ENCODE measurements around the gene TRAF3.

TRAF3 gene

DNA sequence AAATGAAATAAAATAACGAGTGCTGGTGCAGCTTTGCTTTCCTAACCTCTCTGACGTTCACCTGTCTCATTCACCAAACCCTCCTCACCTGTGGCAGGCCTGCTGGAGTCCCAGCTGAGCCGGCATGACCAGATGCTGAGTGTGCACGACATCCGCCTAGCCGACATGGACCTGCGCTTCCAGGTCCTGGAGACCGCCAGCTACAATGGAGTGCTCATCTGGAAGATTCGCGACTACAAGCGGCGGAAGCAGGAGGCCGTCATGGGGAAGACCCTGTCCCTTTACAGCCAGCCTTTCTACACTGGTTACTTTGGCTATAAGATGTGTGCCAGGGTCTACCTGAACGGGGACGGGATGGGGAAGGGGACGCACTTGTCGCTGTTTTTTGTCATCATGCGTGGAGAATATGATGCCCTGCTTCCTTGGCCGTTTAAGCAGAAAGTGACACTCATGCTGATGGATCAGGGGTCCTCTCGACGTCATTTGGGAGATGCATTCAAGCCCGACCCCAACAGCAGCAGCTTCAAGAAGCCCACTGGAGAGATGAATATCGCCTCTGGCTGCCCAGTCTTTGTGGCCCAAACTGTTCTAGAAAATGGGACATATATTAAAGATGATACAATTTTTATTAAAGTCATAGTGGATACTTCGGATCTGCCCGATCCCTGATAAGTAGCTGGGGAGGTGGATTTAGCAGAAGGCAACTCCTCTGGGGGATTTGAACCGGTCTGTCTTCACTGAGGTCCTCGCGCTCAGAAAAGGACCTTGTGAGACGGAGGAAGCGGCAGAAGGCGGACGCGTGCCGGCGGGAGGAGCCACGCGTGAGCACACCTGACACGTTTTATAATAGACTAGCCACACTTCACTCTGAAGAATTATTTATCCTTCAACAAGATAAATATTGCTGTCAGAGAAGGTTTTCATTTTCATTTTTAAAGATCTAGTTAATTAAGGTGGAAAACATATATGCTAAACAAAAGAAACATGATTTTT, 128.2 kb downstream of the TRAF3 start:
- no peak for DNase-seq
- Histone ChIP-seq H3K9me3 (ENCODE audit: control insufficient read depth, low read length) (no peaks in the 10 kb centered on the region), H3K4me3 (ENCODE audit: insufficient read depth, low read depth, low read length, poor library complexity, severe bottlenecking) (no peak overlapping the region), H3K27me3 (replicated peaks; ENCODE audit: control insufficient read depth, insufficient read depth, low read length, poor library complexity, severe bottlenecking) (no peaks in the 10 kb centered on the region), H3K27ac (ENCODE audit: insufficient read depth, low read length, poor library complexity, severe bottlenecking) (no peak overlapping the region), H3K36me3 (ENCODE audit: control insufficient read depth, insufficient read depth, low read length) (peaks cover 48% of the 10 kb centered on the region), H3K4me1 (ENCODE audit: control insufficient read depth, insufficient read depth, low read length, poor library complexity, severe bottlenecking) (no peaks in the 10 kb centered on the region)

DNA sequence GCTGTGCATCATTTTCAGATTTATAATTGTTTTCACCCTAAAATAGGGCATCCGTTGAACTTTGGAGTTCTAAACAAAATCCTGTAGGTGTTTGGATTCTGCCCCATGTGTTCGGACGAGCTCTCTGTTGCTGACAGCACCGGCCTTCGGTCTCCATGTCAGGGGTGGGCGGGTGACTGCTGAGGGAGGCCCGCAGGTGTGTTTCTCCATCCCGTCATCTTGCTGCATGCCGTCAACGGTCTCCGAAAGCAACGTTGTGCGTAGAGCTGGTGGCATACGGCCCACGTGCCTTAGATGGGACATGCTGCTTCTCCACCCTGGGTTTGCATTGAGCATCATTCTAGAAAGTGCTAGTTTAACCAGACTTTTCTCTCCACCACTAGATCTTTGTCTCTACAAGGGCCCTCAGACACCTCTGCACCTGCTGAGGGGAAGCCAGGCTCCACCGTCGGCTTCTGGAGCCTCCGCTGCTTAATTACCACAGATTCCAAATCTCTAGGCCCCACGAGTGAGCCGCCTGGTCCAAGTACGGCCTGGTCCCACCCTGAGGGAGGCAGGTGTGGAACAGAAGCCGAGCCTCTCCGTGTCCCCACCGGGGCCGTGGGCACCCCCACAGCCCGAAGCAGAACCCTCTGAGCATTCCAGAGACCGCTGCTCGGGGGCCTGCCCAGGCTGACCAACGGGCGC, 129.5 kb downstream of the TRAF3 start:
- H3K9me3 ChIP-seq (ENCODE audit: control insufficient read depth, low read length), result no peaks in the 10 kb centered on the region
- H3K27me3 ChIP-seq (replicated peaks; ENCODE audit: control insufficient read depth, insufficient read depth, low read length, poor library complexity, severe bottlenecking), result no peaks in the 10 kb centered on the region
- H3K27ac ChIP-seq (ENCODE audit: insufficient read depth, low read length, poor library complexity, severe bottlenecking), result no peak overlapping the region
- H3K4me3 ChIP-seq (ENCODE audit: insufficient read depth, low read depth, low read length, poor library complexity, severe bottlenecking), result no peak overlapping the region
- no peak for DNase-seq
- H3K36me3 ChIP-seq (ENCODE audit: control insufficient read depth, insufficient read depth, low read length), result peaks cover 44% of the 10 kb centered on the region
- no peaks in the 10 kb centered on the region for H3K4me1 ChIP-seq (ENCODE audit: control insufficient read depth, insufficient read depth, low read length, poor library complexity, severe bottlenecking)

DNA sequence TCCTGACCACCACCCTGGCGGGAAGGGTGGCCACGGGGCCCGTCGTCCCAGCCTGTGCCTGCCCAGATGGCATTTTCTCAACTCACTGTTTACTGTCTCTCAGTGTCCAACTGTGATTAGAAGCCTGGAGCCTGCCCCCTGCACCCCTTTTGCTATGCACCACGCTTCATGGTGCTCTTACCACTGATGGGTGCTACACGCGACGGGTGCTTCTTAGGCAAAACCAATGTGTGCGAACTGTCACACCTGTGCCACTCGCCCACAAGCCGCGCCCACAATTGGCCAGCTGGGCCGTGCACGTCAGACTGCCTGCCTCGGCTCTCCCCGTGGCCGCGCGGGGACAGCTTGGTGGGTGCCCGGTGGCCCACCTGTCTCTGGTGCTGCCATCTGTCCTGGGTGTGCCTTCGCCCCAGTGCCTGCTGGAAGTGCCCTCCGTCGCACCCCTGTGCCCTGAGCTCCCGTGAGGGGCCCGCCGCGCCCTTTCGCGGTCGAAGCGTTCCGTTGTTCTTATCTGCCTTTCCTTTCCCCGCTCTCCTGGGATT, 130.1 kb downstream of the TRAF3 start:
- H3K9me3 ChIP-seq (ENCODE audit: control insufficient read depth, low read length), result no peaks in the 10 kb centered on the region
- no peak overlapping the region for H3K4me3 ChIP-seq (ENCODE audit: insufficient read depth, low read depth, low read length, poor library complexity, severe bottlenecking)
- no peaks in the 10 kb centered on the region for H3K4me1 ChIP-seq (ENCODE audit: control insufficient read depth, insufficient read depth, low read length, poor library complexity, severe bottlenecking)
- no peak overlapping the region for H3K27ac ChIP-seq (ENCODE audit: insufficient read depth, low read length, poor library complexity, severe bottlenecking)
- peaks cover 47% of the 10 kb centered on the region for H3K36me3 ChIP-seq (ENCODE audit: control insufficient read depth, insufficient read depth, low read length)
- no peak for DNase-seq
- H3K27me3 ChIP-seq (replicated peaks; ENCODE audit: control insufficient read depth, insufficient read depth, low read length, poor library complexity, severe bottlenecking), result no peaks in the 10 kb centered on the region

DNA sequence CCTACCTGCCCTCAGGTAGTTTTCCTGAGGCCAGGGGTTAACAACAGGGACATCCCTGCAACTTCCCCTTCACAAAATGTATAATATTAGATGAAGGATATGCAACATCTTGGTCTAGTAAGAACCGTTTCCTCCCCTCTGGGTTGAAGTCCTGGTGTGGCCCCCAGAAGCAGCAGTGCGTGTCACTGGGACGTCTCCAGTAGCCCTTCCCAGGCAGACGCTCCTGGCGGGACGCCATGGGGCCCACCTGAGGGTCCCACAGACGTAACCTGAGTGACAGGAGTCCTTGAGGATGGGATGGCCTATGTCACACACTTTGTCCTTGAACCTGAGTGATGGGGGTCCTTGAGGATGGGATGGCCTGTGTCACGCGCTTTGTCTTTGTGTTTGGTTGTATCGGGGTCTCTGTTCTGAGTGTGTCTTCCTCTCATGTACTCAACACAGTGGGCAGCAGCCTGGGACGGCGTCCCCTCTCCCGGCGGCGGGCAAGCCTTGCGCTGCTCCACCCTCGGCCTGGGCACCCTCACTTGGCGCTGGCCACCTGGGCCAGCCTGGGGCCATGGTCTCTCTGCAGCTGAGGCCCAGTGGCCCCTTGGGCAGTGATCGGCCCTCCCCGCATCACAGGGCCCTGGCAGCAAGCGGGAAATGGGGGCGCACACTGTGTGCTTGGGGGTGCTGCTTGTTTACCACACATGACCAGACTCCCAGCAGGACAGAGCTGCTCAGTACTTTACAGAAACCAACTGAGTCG, 130.9 kb downstream of the TRAF3 start:
- no peak overlapping the region for H3K27ac ChIP-seq (ENCODE audit: insufficient read depth, low read length, poor library complexity, severe bottlenecking)
- no peaks in the 10 kb centered on the region for H3K4me1 ChIP-seq (ENCODE audit: control insufficient read depth, insufficient read depth, low read length, poor library complexity, severe bottlenecking)
- H3K9me3 ChIP-seq (ENCODE audit: control insufficient read depth, low read length), result no peaks in the 10 kb centered on the region
- DNase-seq, result no peak
- H3K27me3 ChIP-seq (replicated peaks; ENCODE audit: control insufficient read depth, insufficient read depth, low read length, poor library complexity, severe bottlenecking), result no peaks in the 10 kb centered on the region
- H3K4me3 ChIP-seq (ENCODE audit: insufficient read depth, low read depth, low read length, poor library complexity, severe bottlenecking), result no peak overlapping the region
- H3K36me3 ChIP-seq (ENCODE audit: control insufficient read depth, insufficient read depth, low read length), result peaks cover 44% of the 10 kb centered on the region

DNA sequence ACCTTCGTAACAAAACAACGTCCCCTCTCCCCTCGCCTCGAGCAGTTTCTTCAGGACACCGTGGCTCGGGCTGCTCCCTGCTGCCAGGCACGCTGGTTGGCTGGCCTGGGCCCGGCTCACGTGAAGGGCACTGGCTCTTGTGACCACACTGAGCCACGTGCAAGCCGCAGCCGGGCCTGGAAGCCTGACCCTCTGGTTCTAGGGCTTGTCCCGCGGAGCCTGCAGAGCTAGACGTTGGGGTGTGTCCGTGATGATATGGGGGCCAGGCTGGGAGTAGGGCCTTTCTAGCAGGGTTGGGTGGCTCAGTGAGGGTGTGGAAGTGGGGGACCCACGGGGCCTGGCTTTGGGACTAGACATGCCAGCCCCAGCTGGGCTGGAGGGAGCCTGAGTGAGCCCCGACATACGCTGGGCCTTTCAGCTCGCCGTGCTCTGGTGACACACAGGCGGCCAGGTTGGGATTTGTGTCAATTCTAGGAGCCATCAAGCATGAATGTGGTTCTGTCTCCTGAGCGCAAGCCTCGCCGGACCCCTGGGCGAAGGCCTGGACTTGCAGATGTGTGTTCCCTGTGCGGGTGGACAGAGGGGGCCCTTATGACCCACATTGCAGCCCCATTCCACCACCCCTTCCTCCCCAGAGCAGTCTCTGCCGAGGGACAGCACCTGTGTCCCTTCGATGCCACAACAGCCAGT, 131.7 kb downstream of the TRAF3 start:
- no peaks in the 10 kb centered on the region for H3K4me1 ChIP-seq (ENCODE audit: control insufficient read depth, insufficient read depth, low read length, poor library complexity, severe bottlenecking)

DNA sequence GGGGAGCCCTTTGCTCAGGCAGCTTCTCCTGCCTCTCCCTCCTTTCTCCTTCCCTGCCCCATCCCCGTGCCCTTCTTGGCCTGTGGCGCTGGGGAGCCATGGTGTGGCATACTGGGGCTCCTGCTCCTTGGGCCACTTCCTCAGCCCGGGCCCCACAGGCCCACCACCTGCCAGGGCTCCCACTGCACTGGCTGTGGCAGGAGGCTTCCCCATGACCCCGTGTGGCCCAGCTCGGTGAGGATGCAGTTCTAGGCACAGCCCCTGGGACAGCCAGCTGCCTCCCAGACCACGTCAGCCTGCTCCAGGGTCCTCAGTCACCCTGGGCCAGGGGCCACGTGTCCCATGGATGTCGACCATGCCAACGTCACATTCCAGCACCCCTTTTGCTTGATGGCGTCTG, 132.2 kb downstream of the TRAF3 start:
- Histone ChIP-seq H3K36me3 (ENCODE audit: control insufficient read depth, insufficient read depth, low read length) (peaks cover 34% of the 10 kb centered on the region), H3K4me3 (ENCODE audit: insufficient read depth, low read depth, low read length, poor library complexity, severe bottlenecking) (no peak overlapping the region), H3K27ac (ENCODE audit: insufficient read depth, low read length, poor library complexity, severe bottlenecking) (no peak overlapping the region), H3K9me3 (ENCODE audit: control insufficient read depth, low read length) (no peaks in the 10 kb centered on the region), H3K4me1 (ENCODE audit: control insufficient read depth, insufficient read depth, low read length, poor library complexity, severe bottlenecking) (no peaks in the 10 kb centered on the region), H3K27me3 (replicated peaks; ENCODE audit: control insufficient read depth, insufficient read depth, low read length, poor library complexity, severe bottlenecking) (no peaks in the 10 kb centered on the region)
- no peak for DNase-seq

More for the DNA sequence above, 131.7 kb downstream of the TRAF3 start:
- Histone ChIP-seq H3K27me3 (replicated peaks; ENCODE audit: control insufficient read depth, insufficient read depth, low read length, poor library complexity, severe bottlenecking) (no peaks in the 10 kb centered on the region), H3K9me3 (ENCODE audit: control insufficient read depth, low read length) (no peaks in the 10 kb centered on the region), H3K27ac (ENCODE audit: insufficient read depth, low read length, poor library complexity, severe bottlenecking) (no peak overlapping the region), H3K4me3 (ENCODE audit: insufficient read depth, low read depth, low read length, poor library complexity, severe bottlenecking) (no peak overlapping the region), H3K36me3 (ENCODE audit: control insufficient read depth, insufficient read depth, low read length) (peaks cover 36% of the 10 kb centered on the region)
- no peak for DNase-seq

DNA sequence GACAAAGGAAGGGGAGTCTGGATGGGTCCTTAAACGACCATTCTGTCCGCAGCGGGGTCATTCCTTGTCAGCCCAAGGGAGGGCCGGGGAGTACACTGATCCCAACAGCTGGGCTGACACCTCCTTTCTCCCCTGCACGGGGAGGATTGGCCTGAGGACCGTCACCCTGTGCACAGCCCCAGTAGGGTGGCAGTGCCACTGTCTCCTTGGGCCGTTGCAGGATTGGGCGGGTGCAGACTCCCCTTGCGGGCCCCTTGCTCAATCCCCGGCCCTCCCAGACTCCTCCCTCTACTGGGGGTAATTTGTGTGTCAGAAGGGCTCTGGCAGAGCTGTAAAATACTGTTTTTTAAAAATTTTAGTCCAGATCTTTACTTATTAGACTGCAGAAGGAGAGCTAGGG, 132.7 kb downstream of the TRAF3 start:
- Histone ChIP-seq H3K4me3 (ENCODE audit: insufficient read depth, low read depth, low read length, poor library complexity, severe bottlenecking) (no peak overlapping the region), H3K4me1 (ENCODE audit: control insufficient read depth, insufficient read depth, low read length, poor library complexity, severe bottlenecking) (no peaks in the 10 kb centered on the region), H3K9me3 (ENCODE audit: control insufficient read depth, low read length) (no peaks in the 10 kb centered on the region), H3K27me3 (replicated peaks; ENCODE audit: control insufficient read depth, insufficient read depth, low read length, poor library complexity, severe bottlenecking) (no peaks in the 10 kb centered on the region), H3K36me3 (ENCODE audit: control insufficient read depth, insufficient read depth, low read length) (peaks cover 34% of the 10 kb centered on the region), H3K27ac (ENCODE audit: insufficient read depth, low read length, poor library complexity, severe bottlenecking) (no peak overlapping the region)
- DNase-seq, result no peak

DNA sequence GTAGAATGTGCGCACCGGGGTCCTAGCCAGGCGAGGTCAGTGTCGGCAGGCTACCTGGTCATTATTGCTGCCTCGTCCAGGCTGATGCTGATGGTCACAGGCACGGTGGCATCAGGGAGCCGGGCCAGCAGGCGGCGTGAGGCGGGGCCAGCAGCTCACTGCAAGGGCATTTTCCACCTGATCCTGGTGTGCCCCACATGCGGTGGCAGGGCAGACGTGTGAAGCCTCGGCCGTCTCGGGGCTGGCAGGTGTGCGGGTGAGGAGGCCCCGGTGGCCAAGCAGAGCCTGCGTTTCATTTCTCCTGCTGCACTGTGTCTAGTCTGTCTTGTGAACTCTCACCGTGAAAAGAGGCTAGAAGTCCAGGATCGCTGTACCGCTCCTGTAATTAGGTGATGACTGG, 133.2 kb downstream of the TRAF3 start:
- peaks cover 29% of the 10 kb centered on the region for H3K36me3 ChIP-seq (ENCODE audit: control insufficient read depth, insufficient read depth, low read length)
- H3K27ac ChIP-seq (ENCODE audit: insufficient read depth, low read length, poor library complexity, severe bottlenecking), result no peak overlapping the region
- H3K4me1 ChIP-seq (ENCODE audit: control insufficient read depth, insufficient read depth, low read length, poor library complexity, severe bottlenecking), result no peaks in the 10 kb centered on the region
- DNase-seq, result no peak
- no peaks in the 10 kb centered on the region for H3K27me3 ChIP-seq (replicated peaks; ENCODE audit: control insufficient read depth, insufficient read depth, low read length, poor library complexity, severe bottlenecking)
- H3K9me3 ChIP-seq (ENCODE audit: control insufficient read depth, low read length), result no peaks in the 10 kb centered on the region
- no peak overlapping the region for H3K4me3 ChIP-seq (ENCODE audit: insufficient read depth, low read depth, low read length, poor library complexity, severe bottlenecking)

DNA sequence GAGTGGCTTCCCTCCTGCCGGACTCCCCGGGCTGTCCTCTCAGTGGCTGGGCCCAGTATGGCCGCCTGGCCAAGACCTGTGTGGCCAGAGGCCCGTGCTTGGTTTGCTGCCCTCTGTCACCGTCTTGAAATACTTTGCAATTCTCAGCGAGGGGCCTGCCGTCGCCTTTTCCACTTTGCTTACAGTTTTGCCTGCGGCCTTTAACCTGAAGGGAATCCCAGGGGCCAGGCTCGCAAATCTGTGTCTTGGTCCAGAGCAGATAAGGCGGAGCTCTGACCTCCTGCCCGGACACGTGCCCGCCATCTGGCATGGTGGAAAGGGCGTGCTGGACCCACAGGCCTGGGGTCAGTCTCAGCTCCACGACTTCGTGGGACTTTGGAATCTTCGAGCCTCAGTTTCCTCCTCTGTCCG, 134.3 kb downstream of the TRAF3 start:
- Histone ChIP-seq H3K4me1 (ENCODE audit: control insufficient read depth, insufficient read depth, low read length, poor library complexity, severe bottlenecking) (no peaks in the 10 kb centered on the region), H3K4me3 (ENCODE audit: insufficient read depth, low read depth, low read length, poor library complexity, severe bottlenecking) (no peak overlapping the region), H3K9me3 (ENCODE audit: control insufficient read depth, low read length) (no peaks in the 10 kb centered on the region), H3K36me3 (ENCODE audit: control insufficient read depth, insufficient read depth, low read length) (peaks cover 18% of the 10 kb centered on the region), H3K27ac (ENCODE audit: insufficient read depth, low read length, poor library complexity, severe bottlenecking) (no peak overlapping the region), H3K27me3 (replicated peaks; ENCODE audit: control insufficient read depth, insufficient read depth, low read length, poor library complexity, severe bottlenecking) (no peaks in the 10 kb centered on the region)
- no peak for DNase-seq

Measured in effector memory CD4-positive, alpha-beta T cell (primary cell).